Measurements from ENCODE around the gene KHDRBS1. TPM values are rescaled to one million over a fixed set of nuclear protein-coding genes. Genes with fewer than 3 reads are reported as not detected.

KHDRBS1 gene
- total RNA-seq, 1 experiment from 2014 or later: 106 TPM

Small RNA genes lying within 50 kb of the gene (microRNA-seq; reads per million reads assigned to microRNA genes)
- not detected for gene MIR5585

Other genes starting within 250 kb of the KHDRBS1 start
- gene ADGRB2, start 249.5 kb upstream of the KHDRBS1 start, total RNA-seq (2022): 1.5 and 1.7 TPM in 2 replicates
- gene SPOCD1, start 197.8 kb upstream of the KHDRBS1 start, total RNA-seq (2022): 0.47 and 0.59 TPM in 2 replicates
- gene PTP4A2, start 75.5 kb upstream of the KHDRBS1 start, total RNA-seq (2022): 196 and 220 TPM in 2 replicates
- 15.0 and 22.3 TPM in 2 replicates for gene TMEM39B, start 59.1 kb downstream of the KHDRBS1 start, total RNA-seq (2022)
- 86.9 and 109 TPM in 2 replicates for gene KPNA6, start 94.2 kb downstream of the KHDRBS1 start, total RNA-seq (2022)
- 61.8 and 64.8 TPM in 2 replicates for gene TXLNA, start 165.8 kb downstream of the KHDRBS1 start, total RNA-seq (2022)
- 0.91 and 1.7 TPM in 2 replicates for gene CCDC28B, start 186.7 kb downstream of the KHDRBS1 start, total RNA-seq (2022)
- 1.8 and 1.9 TPM in 2 replicates for gene IQCC, start 191.8 kb downstream of the KHDRBS1 start, total RNA-seq (2022)
- not detected in 2 replicates for gene DCDC2B, start 195.2 kb downstream of the KHDRBS1 start, total RNA-seq (2022)
- 22.2 and 27.3 TPM in 2 replicates for gene TMEM234, start 208.5 kb downstream of the KHDRBS1 start, total RNA-seq (2022)
- gene EIF3I, start 208.5 kb downstream of the KHDRBS1 start, total RNA-seq (2022): 253 and 259 TPM in 2 replicates
- 0.34 TPM in 1 of 2 replicates, not detected in the other for gene FAM167B, start 233.4 kb downstream of the KHDRBS1 start, total RNA-seq (2022)
- gene LCK, start 237.4 kb downstream of the KHDRBS1 start, total RNA-seq (2022): not detected in 2 replicates

Data from MCF 10A (cell line).